Activated CD4-positive, alpha-beta T cell treated with anti-CD3 and anti-CD28 coated beads for 4 hours (primary cell): ENCODE results near the gene ROS1.
"Not testable (repeated sequence)": the region's sequence is repeated elsewhere in the genome, so short reads cannot be mapped to it uniquely, and the experiment has no call there.

ENCODE experiments used
- DNase-seq, 2 donors: peaks; one replicate each; pipeline ENCODE4 v3.0.0-alpha.2; 2020

Gene ROS1

DNA sequence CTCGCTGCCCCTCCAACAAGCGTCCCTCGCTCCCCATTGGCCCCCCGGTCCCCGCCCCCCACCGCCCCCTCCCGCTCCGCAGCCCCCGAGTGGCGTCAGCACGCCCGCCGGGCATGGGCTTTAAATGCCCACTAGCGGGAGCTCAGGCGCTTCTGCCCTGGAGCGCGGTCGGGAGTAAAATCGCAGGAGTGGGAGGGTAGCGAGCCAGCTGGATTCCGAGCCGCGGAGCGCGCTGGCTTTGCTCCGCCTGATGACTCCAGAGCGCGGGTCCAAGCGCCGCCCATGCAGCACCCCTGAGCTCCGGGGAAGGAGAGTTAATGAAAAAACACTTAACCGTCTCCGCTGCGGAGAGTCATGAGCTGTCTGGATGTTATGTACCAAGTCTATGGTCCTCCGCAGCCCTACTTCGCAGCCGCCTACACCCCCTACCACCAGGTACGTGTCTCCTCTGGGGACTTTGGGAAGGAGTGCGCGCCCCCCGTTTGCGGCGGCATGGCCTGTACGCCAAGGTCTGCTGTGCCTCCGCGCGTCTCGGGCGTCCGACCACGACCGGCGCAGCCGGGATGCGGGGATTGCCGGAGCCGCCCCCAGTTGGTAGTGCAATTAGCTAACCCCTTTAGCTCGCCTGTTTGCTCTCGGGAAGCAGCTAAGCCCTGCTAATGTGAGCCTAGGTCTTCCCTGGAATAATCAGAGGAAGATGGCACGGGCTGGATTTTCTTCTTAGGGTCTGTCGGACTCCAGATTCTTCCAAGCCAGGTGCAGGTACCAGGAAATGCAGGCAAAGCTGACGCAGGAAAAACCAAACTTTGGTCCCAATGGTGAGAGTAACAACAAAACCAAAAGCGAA lies 160.1 kb downstream of the ROS1 start, which contains the start of gene VGLL2:
TSS of gene VGLL2 (plus strand) at position 149 of the 847 bp plus-strand sequence. CDS start at position 355, 206 bp downstream.
- no peak for DNase-seq

DNA sequence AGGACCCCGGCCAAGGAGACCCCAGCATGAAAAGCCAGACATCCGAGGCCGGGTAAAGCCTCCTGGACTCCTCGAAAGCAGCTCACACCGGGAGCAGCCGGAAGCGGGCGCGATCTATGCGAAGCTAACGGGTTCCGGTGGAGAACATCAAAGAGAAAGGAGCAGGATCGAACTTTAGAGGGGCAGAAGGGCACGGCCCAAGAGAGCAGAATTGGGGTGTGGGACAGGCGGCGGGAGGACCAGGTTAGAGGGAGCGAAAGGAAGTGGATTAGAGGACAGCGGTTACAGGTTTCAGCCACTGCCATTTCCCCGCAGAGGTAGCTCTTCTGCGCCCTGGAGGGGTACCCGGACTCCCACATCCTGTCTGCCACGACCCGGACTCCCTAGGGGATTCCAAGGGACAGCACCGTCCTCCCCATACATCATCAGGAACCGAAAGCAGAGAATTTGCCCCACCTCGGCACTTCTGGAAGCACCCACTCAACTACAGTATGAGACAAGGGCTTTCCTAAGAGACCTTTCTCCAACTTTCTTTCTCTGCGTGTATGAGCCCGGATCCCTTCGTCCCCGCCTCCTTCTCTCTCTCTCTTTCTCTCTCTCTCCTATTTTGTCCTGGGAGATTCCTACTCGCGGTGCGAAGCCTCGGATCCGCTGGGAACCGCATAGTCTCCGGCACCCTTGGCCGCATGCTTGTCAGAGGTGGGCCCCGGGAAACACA lies 160.9 kb downstream of the ROS1 start:
- DNase-seq: no peak

DNA sequence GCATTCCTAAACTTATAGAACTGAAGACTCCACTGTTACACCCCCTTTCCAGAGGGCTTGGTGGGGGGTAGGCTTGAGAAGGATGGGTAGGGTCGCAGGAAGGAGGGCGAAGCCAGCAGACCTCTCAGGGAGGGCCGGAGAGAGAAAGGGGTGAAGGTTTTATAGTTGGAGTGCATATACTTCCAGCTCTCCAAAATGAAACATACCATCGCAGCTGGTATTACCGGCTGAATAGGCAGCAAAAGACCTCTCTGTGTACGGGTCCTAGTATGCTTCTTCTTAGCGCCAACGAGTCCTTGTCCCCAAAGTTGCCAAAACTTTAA lies 161.4 kb downstream of the ROS1 start:
- DNase-seq: no peak

DNA sequence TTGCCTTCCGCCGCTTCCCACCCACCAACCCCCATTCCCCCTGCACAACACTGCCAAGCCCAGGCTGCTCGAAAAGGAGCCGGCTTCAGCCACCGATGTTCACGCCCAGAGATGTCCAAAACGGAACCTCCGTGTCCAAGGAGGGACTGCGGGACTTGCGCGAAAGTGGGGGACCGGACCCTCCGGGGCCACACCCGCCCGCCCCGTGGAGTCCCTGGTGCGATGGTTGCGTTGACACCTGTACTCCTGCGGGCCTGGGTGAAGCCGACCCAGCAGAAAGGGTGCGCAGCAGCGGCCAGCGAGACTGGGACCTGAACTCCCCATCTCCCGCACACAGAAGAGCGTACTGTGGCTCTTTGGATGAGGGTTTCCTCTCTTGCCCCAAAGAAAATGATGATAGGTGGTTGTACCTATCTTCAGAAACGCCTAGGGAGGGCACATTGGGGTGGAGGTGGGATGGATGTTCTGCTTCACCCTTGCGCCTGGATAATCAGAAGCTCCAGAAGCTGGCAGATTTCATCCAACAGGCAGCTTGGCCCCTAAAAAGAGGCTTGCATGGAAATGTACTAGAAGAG lies 162.3 kb downstream of the ROS1 start:
- DNase-seq: no peak

DNA sequence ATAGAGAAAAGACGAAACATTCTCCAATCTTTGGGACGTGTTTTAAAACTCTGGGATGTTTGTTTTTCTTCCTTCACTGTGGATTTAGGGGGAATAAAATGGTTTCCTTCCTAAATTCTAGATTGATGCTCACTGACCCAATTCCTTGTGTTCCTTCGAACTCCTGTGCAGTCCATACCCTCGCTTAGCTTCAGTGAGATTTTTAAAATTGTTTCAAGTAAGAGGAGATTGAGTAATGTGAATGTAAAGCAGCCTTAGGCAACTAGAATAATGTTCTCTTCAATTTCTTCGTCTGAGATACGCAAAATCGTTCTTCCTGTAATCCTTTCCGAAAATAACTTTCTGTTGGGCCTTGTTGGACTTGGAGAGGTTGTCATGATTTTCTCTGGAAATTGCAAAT lies 162.9 kb downstream of the ROS1 start:
- DNase-seq: no peak

DNA sequence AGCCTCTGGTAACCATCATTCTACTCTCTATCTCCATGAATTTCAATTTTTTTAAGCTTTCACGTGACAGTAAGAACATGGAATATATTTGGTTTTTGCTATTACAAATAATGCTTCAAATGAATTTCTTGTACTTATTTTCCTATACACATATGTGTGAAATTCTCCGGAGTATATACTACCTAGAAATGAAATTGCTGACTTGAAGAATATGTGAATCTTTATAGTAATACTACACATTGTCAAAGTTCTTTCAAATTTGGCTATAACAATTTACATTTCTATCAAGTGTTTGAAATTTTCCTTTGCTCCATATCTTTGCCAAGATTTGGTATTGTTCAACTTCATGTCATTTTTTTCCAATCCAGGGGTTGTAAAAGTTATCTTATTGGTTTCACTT lies 172.0 kb downstream of the ROS1 start:
- DNase-seq: no peak

DNA sequence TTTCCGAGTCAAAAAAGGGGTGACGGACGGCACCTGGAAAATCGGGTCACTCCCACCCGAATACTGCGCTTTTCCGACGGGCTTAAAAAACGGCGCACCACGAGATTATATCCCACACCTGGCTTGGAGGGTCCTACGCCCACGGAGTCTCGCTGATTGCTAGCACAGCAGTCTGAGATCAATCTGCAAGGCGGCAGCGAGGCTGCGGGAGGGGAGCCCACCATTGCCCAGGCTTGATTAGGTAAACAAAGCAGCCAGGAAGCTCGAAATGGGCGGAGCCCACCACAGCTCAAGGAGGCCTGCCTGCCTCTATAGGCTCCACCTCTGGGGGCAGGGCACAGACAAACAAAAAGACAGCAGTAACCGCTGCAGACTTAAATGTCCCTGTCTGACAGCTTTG lies 180.8 kb downstream of the ROS1 start:
- DNase-seq: not testable (repeated sequence)

DNA sequence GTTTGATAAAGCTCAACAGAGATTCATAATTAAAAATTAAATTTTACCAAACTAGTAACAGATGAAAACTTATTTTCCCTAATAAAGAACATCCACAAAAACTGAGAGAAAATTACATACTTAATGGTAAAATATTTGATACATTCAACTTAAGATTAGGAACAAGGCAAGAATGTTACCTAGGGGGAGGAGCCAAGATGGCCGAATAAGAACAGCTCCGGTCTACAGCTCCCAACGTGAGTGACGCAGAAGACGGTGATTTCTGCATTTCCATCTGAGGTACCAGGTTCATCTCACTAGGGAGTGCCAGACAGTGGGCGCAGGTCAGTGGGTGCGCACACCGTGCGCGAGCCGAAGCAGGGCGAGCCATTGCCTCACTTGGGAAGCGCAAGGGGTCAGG lies 181.2 kb downstream of the ROS1 start:
- not testable (repeated sequence) for DNase-seq
